Esophagus muscularis mucosa (tissue), 4 donors: Measurements from ENCODE around the gene CELSR1.

Experiments
- EP300 ChIP-seq: sonication (generic); formaldehyde crosslinking; IDR thresholded peaks from one replicate; pipeline ENCODE4 v1.6.1; 2017; ENCODE audit warnings: antibody characterized with exemption
- POLR2A ChIP-seq: fragments of 450-650 bp; IDR thresholded peaks from one replicate; pipeline ENCODE4 v1.6.1; 2017; ENCODE audit warnings: antibody characterized with exemption, moderate library complexity, mild to moderate bottlenecking, low read depth
- POLR2AphosphoS5 ChIP-seq, 2 donors: sonication (generic); formaldehyde crosslinking; IDR thresholded peaks; one replicate each; pipeline ENCODE4 v1.6.1; 2017; ENCODE audit warnings: antibody characterized with exemption in 2 of 2
- TF ChIP-seq, protein P1 (sequence below), 3 experiments: fragments of 200-600 bp in 2 of 3; fragments of 450-650 bp in 1 of 3; sonication (generic) in 2 of 3; IDR thresholded peaks; one replicate each; pipeline ENCODE4 v1.5.1; 2017 to 2019; ENCODE audit warnings: antibody characterized with exemption in 3 of 3, mild to moderate bottlenecking in 2 of 3, moderate library complexity in 1 of 3

- TF ChIP-seq, protein P1, sequence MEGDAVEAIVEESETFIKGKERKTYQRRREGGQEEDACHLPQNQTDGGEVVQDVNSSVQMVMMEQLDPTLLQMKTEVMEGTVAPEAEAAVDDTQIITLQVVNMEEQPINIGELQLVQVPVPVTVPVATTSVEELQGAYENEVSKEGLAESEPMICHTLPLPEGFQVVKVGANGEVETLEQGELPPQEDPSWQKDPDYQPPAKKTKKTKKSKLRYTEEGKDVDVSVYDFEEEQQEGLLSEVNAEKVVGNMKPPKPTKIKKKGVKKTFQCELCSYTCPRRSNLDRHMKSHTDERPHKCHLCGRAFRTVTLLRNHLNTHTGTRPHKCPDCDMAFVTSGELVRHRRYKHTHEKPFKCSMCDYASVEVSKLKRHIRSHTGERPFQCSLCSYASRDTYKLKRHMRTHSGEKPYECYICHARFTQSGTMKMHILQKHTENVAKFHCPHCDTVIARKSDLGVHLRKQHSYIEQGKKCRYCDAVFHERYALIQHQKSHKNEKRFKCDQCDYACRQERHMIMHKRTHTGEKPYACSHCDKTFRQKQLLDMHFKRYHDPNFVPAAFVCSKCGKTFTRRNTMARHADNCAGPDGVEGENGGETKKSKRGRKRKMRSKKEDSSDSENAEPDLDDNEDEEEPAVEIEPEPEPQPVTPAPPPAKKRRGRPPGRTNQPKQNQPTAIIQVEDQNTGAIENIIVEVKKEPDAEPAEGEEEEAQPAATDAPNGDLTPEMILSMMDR (IDR thresholded peaks at IDR 0.05), result no peak
- TF ChIP-seq POLR2A (no peak), POLR2AphosphoS5 (IDR thresholded peaks at IDR 0.05) (no peak), EP300 (no peak)
Measured at GRCh38 chr22:46397514-46397913, 139.9 kb downstream of the CELSR1 start.
